Activated T-cell treated with anti-CD3 and anti-CD28 coated beads for 24 hours (primary cell): Measurements from ENCODE around the gene NR3C2.
"Not testable (repeated sequence)": the region's sequence is repeated elsewhere in the genome, so short reads cannot be mapped to it uniquely, and the experiment has no call there.

ENCODE experiments used
- DNase-seq: peaks from one replicate; pipeline ENCODE4 v3.0.0-alpha.2; 2020; ENCODE audit warnings: low read depth

NR3C2 gene

GRCh38 chr4:148170408-148171365 is 271.5 kb downstream of the NR3C2 start:
- no peak for DNase-seq

- DNase-seq, result no peak
Observed at GRCh38 chr4:148166132-148166591, 276.1 kb downstream of the NR3C2 start.

- no peak for DNase-seq
Observed at GRCh38 chr4:148164557-148164956, 277.7 kb downstream of the NR3C2 start.

GRCh38 chr4:148162991-148163390 is 279.2 kb downstream of the NR3C2 start:
- no peak for DNase-seq

GRCh38 chr4:148162519-148162918 is 279.7 kb downstream of the NR3C2 start:
- no peak for DNase-seq

GRCh38 chr4:148161601-148162000 is 280.6 kb downstream of the NR3C2 start:
- DNase-seq, result no peak

- no peak for DNase-seq
Observed at GRCh38 chr4:148159793-148160192, 282.4 kb downstream of the NR3C2 start.

- no peak for DNase-seq
Observed at GRCh38 chr4:148154769-148155168, 287.4 kb downstream of the NR3C2 start.

- no peak for DNase-seq
Observed at GRCh38 chr4:148152868-148153625, 289.2 kb downstream of the NR3C2 start.

- DNase-seq, result no peak
Observed at GRCh38 chr4:148151806-148152205, 290.4 kb downstream of the NR3C2 start.

- DNase-seq, result no peak
Observed at GRCh38 chr4:148145475-148145874, 296.7 kb downstream of the NR3C2 start.

- no peak for DNase-seq
Observed at GRCh38 chr4:148143174-148143573, 299.0 kb downstream of the NR3C2 start.

- DNase-seq, result no peak
Observed at GRCh38 chr4:148141501-148141900, 300.7 kb downstream of the NR3C2 start.

- DNase-seq, result no peak
Observed at GRCh38 chr4:148126825-148127224, 315.4 kb downstream of the NR3C2 start.

- DNase-seq, result no peak
Observed at GRCh38 chr4:148124512-148124911, 317.7 kb downstream of the NR3C2 start.

GRCh38 chr4:148123161-148123560 is 319.1 kb downstream of the NR3C2 start:
- not testable (repeated sequence) for DNase-seq

- DNase-seq, result no peak
Observed at GRCh38 chr4:148120216-148120615, 322.0 kb downstream of the NR3C2 start.

GRCh38 chr4:148118633-148119032 is 323.6 kb downstream of the NR3C2 start:
- DNase-seq, result no peak

GRCh38 chr4:148118179-148118578 is 324.0 kb downstream of the NR3C2 start:
- no peak for DNase-seq

GRCh38 chr4:148116969-148117368 is 325.2 kb downstream of the NR3C2 start:
- DNase-seq, result no peak

- DNase-seq, result no peak
Observed at GRCh38 chr4:148116264-148116663, 325.9 kb downstream of the NR3C2 start.

- no peak for DNase-seq
Observed at GRCh38 chr4:148114436-148114835, 327.8 kb downstream of the NR3C2 start.
